Upper lobe of left lung (tissue), 6 donors: ENCODE data around the gene NUP58. TPM values are rescaled to one million over a fixed set of nuclear protein-coding genes. Genes with fewer than 3 reads are reported as not detected.

ENCODE experiments used
- ATAC-seq, 2 donors: fragments of 200-7000 bp; cut with Tn5 transposase; one replicate each; pipeline ENCODE4 v1.9.1; 2022; ENCODE audit warnings: mild to moderate bottlenecking in 2 of 2, moderate library complexity in 2 of 2; ENCODE audit not compliant: low FRiP score in 2 of 2
- DNase-seq, 2 donors: peaks; one replicate each; pipeline ENCODE4 v3.0.0-alpha.2; 2019 to 2020
- H3K27ac ChIP-seq, 4 donors: fragments of 200-600 bp; sonication (generic); one replicate each; pipeline ENCODE4 v1.5.1; 2016 to 2019
- H3K27me3 ChIP-seq, 4 donors: fragments of 200-600 bp; sonication (generic); one replicate each; pipeline ENCODE4 v1.5.1; 2017 to 2019
- H3K36me3 ChIP-seq, 4 donors: fragments of 200-600 bp; sonication (generic); one replicate each; pipeline ENCODE4 v1.5.1; 2016 to 2019
- H3K4me1 ChIP-seq, 4 donors: fragments of 200-600 bp; sonication (generic); one replicate each; pipeline ENCODE4 v1.5.1; 2018 to 2019
- H3K4me3 ChIP-seq, 4 donors: fragments of 200-600 bp; sonication (generic); one replicate each; pipeline ENCODE4 v1.5.1; 2017 to 2019; ENCODE audit warnings: mild to moderate bottlenecking in 2 of 4, moderate library complexity in 1 of 4
- H3K9me3 ChIP-seq, 4 donors: fragments of 200-600 bp; sonication (generic); one replicate each; pipeline ENCODE4 v1.5.1; 2018 to 2019
- EP300 ChIP-seq, 4 donors: sonication (generic); formaldehyde crosslinking; IDR thresholded peaks; one replicate each; pipeline ENCODE4 v1.5.1; 2017; ENCODE audit warnings: antibody characterized with exemption in 4 of 4, control low read depth in 2 of 4
- POLR2A ChIP-seq, 4 donors: fragments of 450-650 bp; IDR thresholded peaks; one replicate each; pipeline ENCODE4 v1.5.1; 2016 to 2017; ENCODE audit warnings: antibody characterized with exemption in 4 of 4, mild to moderate bottlenecking in 2 of 4
- POLR2AphosphoS5 ChIP-seq, 2 donors: sonication (generic); formaldehyde crosslinking; IDR thresholded peaks; one replicate each; pipeline ENCODE4 v1.5.1; 2017; ENCODE audit warnings: antibody characterized with exemption in 2 of 2
- WGBS, 2 donors: methylation state at CpG; one replicate each; pipeline ENCODE4 v1.1.5; 2017 to 2018; 5-methylcytosine and 5-hydroxymethylcytosine counted together
- total RNA-seq, 6 donors: library from RNA; depleted of rRNA in 4 of 6; stranded (reverse); fragments of >200 nt in 4 of 6; gene quantifications; one replicate each; pipeline versions ENCODE4 v1.1.0 to v1.2.1, GENCODE V29; 2016 to 2021
- TF ChIP-seq, protein P1 (sequence below), 6 experiments: fragments of 450-650 bp in 4 of 6; fragments of 200-600 bp in 2 of 6; sonication (generic) in 2 of 6; IDR thresholded peaks; one replicate each; pipeline ENCODE4 v1.5.1; 2016 to 2019; ENCODE audit warnings: antibody characterized with exemption in 6 of 6
- donor health status: DM: no; HTN: no; CAD: no; lungs with moderate emphysema.
- donor health status: DM: no; HTN: yes; CAD: no; lungs with severe emphysema.

Gene NUP58
- total RNA-seq, 6 donors from 2014 or later, result 68.2 to 157 (median 85.6) TPM

DNA sequence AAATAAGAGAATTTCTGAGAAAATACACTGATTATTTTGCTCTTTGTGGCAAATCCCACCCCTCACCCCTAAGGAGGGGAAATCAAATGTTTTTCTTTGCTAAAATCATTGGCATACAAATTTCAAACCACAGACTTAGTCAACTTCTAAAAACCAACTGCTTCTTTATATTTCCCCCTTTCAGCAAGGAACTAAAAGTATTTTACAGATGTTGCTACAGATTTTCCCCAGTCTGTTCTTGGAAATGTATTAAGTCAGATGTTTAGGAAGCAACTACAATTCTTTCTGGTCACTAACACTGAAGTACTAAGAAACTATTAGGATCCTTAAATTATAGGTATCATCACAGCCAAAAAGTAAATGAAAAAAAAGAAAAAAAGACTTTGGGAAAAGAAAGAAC lies 21.0 kb upstream of the NUP58 start:
- TF ChIP-seq POLR2A (IDR thresholded peaks at IDR 0.05) (no peak), POLR2AphosphoS5 (IDR thresholded peaks at IDR 0.05) (no peak), EP300 (IDR thresholded peaks at IDR 0.05) (no peak)
- TF ChIP-seq, protein P1, sequence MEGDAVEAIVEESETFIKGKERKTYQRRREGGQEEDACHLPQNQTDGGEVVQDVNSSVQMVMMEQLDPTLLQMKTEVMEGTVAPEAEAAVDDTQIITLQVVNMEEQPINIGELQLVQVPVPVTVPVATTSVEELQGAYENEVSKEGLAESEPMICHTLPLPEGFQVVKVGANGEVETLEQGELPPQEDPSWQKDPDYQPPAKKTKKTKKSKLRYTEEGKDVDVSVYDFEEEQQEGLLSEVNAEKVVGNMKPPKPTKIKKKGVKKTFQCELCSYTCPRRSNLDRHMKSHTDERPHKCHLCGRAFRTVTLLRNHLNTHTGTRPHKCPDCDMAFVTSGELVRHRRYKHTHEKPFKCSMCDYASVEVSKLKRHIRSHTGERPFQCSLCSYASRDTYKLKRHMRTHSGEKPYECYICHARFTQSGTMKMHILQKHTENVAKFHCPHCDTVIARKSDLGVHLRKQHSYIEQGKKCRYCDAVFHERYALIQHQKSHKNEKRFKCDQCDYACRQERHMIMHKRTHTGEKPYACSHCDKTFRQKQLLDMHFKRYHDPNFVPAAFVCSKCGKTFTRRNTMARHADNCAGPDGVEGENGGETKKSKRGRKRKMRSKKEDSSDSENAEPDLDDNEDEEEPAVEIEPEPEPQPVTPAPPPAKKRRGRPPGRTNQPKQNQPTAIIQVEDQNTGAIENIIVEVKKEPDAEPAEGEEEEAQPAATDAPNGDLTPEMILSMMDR (IDR thresholded peaks at IDR 0.05), result no peak
- Histone ChIP-seq H3K4me3 (no peak overlapping the region), H3K9me3 (no peaks in the 10 kb centered on the region), H3K27me3 (no peaks in the 10 kb centered on the region), H3K4me1 (peaks cover 5 to 19% (median 6%) of the 10 kb centered on the region in 4 donors), H3K27ac (no peak overlapping the region), H3K36me3 (no peaks in the 10 kb centered on the region)
- no peak for ATAC-seq
- DNase-seq, result no peak

DNA sequence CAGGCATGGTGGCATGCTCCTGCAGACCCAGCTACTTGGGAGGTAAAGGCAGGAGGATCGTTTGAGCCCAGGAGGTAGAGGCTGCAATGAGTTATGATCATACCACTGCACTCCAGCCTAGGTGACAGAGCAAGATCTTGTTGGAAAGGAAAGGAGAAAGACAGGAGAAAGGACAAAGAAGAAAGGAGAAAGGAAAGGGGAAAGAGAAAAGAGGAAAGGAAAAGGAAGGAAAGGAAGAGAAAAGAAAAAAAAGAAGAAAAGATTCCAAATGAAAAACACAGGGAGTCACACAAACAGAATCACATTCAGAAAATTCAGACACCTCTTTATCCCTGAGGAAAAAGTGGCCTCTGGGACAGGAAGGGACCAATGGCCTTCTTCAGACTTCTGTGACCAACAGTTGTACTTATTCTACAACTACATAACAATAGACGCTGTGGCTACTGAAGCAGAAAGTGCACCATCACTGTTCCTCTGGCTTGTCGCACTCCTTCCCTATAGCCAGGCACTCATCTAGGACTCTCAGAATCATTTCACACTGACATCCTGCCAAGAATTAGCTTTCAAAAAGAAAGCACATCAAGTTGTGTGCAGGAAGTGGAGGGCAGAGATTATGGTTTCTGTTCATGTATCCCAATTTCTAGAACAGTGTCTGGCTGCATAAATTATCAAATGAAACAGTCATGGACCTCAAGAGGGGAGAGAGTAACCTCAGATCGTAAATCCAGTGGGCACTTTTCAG lies 20.1 kb upstream of the NUP58 start:
- TF ChIP-seq, protein P1 (IDR thresholded peaks at IDR 0.05), result no peak
- no peak for TF ChIP-seq EP300 (IDR thresholded peaks at IDR 0.05)
- no peak for TF ChIP-seq POLR2A (IDR thresholded peaks at IDR 0.05)
- H3K36me3 ChIP-seq, result no peaks in the 10 kb centered on the region
- no peak overlapping the region for H3K27ac ChIP-seq
- ATAC-seq, result no peak
- peaks cover 13 to 24% (median 15%) of the 10 kb centered on the region in 4 donors for H3K4me1 ChIP-seq
- 35 to 51% methylated on average over 4 of the region's 4 CpGs for WGBS, 2 donors
- no peak overlapping the region for H3K4me3 ChIP-seq
- H3K9me3 ChIP-seq, result no peaks in the 10 kb centered on the region
- H3K27me3 ChIP-seq, result no peaks in the 10 kb centered on the region
- no peak for DNase-seq

DNA sequence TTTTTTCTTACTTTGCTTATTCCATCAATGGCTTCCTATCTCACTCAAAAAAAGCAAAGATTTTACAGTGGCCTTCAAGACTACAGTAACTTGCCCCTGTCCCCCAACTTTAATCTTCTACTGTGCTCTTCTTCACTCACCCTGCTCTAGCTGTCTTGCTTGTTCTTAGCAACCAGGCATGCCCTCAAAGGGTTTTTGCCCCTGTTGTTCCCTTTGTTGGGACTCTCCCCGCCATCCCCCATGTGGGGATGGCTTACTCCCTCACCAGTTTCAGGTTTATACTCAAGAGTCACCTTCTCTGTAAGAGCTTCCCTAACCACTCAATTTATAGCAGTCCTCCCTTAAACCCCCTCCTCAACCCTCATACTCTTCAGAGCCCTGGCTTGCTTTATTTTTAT lies 19.5 kb upstream of the NUP58 start:
- H3K9me3 ChIP-seq, result no peaks in the 10 kb centered on the region
- no peaks in the 10 kb centered on the region for H3K36me3 ChIP-seq
- no peak for DNase-seq
- TF ChIP-seq POLR2AphosphoS5 (IDR thresholded peaks at IDR 0.05) (no peak), POLR2A (IDR thresholded peaks at IDR 0.05) (no peak), EP300 (IDR thresholded peaks at IDR 0.05) (no peak)
- TF ChIP-seq, protein P1 (IDR thresholded peaks at IDR 0.05), result no peak
- no peak overlapping the region for H3K4me3 ChIP-seq
- ATAC-seq, result no peak
- peaks cover 13 to 24% (median 16%) of the 10 kb centered on the region in 4 donors for H3K4me1 ChIP-seq
- no peaks in the 10 kb centered on the region for H3K27me3 ChIP-seq
- 90 to 96% methylated on average over 1 of the region's 1 CpG for WGBS, 2 donors
- no peak overlapping the region for H3K27ac ChIP-seq

DNA sequence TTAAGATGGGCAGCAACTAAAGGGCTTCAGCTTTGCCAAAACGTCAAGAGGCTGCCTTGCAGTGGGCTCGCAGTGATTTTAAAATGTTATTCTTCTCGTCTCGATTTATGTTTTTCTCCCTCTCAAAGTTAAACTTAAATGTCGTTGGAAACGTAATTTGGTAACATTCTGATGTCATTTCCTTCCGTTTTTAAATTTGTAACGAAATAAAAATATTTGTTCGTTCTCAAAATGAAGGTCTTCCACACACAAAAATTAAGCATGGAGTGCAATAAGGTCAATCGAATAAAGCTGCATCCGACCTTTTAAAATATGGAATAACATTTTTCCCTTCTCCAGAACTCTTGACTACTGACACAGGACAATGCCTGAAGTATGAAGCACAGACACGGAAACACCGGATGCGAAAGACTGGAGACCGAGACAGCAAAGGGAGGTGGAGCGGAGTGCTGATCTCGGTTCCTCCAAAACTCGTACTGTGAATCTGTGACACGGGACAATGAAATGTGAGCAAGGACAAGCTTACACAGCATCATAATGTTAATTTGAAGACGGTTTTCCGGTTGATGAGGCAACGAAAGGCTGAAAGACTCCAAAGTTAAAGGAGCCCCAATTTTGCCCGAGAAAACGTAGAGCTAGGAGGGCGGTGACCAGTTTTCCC lies 15.0 kb upstream of the NUP58 start:
- 4 to 5% methylated on average over 22 to 25 of the region's 25 CpGs for WGBS, 2 donors

More for the DNA sequence above, 15.0 kb upstream of the NUP58 start:
- Histone ChIP-seq H3K9me3 (no peaks in the 10 kb centered on the region), H3K4me1 (peaks cover 12 to 21% (median 18%) of the 10 kb centered on the region in 4 donors), H3K36me3 (no peaks in the 10 kb centered on the region), H3K4me3 (peak overlapping the region; percentile 76 to 97 (median 87)), H3K27ac (peak overlapping the region; percentile 93 to 98 (median 96)), H3K27me3 (no peaks in the 10 kb centered on the region)
- ATAC-seq (peak; percentile 38 to 75), DNase-seq (peak in 1 of 2 donors; percentile 62)
- TF ChIP-seq EP300 (IDR thresholded peaks at IDR 0.05) (no peak), POLR2A (IDR thresholded peaks at IDR 0.05) (no peak), POLR2AphosphoS5 (IDR thresholded peaks at IDR 0.05) (no peak)
- TF ChIP-seq, protein P1 (IDR thresholded peaks at IDR 0.05), result no peak
